Stimulated activated CD8-positive, alpha-beta memory T cell treated with anti-CD3 and anti-CD28 coated beads, Interleukin-4, amount 100 ng/mL, for 48 hours (primary cell): ENCODE measurements around the gene NPBWR2.
"Not testable (repeated sequence)": the region's sequence is repeated elsewhere in the genome, so short reads cannot be mapped to it uniquely, and the experiment has no call there.

Experiments used
- DNase-seq: peaks from one replicate; pipeline ENCODE4 v3.0.0-alpha.2; 2020

The NPBWR2 gene

DNA sequence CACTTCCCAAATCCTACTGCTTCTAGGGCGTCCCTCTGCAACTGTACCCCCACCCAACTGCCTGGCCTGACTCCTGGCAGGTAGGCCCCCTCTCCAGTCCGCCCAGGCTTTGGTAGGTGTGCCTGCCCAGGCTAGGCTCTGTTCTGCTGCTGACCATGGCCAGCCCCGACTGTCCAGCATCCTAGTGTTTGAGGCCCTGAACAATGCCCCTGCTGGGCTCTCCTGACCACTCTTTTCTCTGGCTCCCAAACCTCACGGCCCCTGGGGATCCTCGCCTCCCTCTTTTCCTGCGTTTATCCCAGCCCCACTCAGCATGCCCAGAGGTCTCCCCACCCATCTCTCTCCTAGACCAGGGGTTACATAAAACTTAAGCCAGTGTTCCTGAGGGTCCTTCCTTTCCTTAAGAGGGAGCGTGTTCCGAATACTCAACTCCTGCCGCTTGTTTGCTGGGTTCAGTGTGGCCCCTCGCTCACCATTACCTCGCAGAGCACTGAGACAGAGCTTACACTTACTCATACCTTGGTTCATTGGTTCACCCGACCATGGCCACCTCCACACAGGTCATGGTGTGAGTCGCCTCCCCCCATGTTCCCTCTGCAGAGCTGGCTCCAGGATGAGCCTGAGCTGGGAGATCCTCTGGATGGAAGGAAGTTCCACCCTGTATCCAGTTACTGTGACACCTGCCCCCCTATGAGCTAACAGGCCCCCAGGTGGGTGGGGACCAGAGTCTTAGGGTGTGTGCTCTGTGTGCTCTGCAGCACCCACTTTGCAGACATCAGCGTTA is 35.8 kb upstream of the NPBWR2 start:
- no peak for DNase-seq

DNA sequence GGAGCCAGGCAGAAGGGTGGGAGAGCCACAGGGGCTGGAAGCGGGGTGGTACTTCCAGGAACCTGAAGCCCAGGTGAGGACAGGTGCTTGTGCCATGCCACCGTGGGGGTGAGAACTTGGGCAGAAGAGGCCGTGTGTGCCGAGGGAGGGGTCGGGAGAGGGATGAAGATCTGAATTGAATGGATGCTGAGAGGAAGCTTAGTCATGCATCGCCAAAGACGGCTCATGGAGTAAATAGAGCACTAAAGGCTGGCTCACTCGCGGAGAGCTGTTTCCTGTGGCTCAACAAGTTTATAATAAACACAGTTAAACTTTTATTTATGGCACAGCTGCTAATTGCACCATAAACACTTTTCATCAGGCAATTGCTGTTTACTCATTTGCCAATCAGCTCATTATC is 35.2 kb upstream of the NPBWR2 start:
- no peak for DNase-seq

DNA sequence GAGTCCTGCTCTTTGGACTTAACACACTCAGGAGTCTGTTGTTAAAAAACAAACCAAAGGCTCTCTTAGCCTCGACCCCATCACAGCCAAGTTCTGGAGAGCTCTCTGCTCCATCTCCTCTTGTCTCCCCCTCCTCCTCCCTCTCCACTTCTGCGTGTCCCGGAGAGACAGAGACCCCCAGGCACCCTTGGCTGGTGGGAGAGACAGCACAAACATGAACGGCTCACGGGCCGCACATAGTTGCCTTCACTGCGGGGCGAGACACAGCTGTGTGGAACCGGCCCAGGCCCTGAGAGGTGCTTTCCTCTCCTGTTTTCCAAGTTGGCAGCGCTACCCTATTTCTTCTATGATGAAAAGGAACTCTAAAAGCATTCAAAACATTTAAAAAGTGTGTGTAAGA is 33.6 kb upstream of the NPBWR2 start:
- no peak for DNase-seq

DNA sequence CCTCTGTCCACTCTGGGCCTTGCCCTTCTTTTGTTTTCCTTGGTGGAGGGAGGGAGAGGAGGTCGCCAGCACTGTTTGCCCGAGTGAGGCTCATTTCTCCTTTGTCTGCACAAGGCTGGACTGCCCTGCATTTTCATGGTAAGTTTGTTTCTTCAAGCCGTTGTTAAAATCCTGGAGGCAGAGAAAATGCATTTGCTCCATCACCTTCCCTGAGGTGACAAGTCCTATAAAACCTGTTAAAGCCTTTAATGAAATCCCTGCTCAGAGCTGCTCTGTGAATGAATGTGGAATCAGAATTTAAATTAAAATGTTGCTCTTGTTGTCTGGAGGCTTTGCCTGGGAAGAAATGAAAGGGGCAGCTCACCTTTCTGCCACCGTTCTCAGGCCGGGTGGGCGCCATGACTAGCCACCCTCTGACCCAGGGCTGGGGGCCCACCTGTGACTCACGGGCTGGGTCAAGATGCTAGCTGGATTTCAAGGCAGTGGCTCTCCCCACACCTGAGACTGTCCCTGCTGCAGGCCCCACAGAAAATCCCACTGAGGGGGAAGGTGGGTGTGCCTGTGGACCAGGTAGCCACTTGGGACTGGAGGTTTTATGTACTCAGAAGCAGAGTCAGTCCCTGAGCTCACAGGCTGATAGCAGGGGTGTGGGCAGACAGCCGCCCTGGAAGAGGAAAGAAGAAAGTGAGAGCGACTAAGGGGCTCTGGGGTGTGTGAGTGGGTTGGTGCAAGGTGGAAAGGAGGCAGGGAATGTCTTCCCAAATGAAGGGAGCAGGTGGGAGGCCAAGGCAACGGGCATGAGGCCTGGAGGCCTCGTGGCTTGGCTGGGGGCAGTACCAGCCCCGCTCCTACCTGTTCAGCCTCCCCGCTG is 32.9 kb upstream of the NPBWR2 start:
- DNase-seq = no peak

DNA sequence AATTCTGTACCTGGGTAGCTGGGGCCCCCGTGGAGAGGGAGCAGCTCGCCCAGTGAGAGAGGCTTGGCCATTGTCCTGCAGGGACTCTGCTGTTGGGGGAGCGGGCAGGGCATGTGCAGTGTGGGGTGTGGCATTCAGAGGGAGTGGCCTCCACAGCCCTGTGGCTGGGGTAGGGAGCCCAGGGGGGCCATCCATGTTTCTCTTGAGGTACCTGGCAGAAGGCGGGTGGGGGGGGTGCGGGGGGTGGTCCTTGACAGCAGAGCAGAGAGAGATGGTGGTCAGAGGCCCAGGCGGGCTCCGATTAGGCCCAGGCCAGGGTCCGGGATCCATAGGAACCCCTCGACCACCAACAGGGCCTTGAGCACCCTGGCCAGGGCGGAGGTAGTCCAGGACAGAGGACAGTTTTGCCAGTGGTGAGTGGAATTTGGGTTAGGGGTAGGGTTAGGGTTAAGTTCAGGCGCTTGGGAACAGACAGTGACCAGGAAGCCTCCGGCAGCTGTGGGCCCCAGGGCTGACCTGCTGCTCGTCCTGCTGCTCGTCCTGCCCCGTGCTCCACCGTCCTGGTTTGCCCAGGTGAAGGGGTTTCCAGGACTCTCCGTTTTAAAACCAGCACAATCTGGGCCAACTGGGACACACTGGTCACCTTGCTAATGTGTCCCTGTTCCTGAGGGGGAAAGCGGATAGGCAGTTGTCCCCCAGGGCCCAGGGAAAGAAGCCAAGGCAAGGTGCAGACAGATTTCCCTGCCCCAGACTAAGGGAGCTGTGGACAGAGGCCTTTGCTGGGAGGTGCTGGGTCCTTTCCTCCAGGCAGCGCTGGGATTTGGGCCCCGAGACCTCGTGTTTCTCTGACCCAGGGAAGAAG is 32.1 kb upstream of the NPBWR2 start:
- DNase-seq = no peak

DNA sequence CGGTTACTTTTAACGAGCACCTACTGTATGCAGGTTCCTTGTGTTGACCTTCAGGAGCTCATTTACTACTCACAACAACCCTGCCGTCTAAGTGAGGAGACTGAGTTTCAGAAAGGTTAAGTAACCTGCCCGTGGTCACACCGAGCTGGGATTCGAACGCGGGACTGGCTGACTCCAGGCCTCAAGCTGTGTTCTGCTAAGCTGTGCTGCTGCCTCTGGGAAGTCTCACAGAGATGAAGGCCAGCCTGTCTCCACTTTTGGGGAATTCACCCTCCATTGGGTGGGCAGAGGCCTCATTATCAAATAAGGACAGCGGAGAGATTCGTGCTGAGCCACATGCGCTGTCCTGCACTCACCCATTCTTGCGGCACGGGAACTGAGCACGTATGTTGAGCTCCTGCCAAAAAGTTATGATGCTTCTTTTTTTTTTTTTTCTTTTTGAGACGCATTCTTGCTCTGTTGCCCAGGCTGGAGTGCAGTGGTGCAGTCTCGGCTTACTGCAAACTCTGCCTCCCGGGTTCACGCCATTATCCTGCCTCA is 31.0 kb upstream of the NPBWR2 start:
- no peak for DNase-seq

DNA sequence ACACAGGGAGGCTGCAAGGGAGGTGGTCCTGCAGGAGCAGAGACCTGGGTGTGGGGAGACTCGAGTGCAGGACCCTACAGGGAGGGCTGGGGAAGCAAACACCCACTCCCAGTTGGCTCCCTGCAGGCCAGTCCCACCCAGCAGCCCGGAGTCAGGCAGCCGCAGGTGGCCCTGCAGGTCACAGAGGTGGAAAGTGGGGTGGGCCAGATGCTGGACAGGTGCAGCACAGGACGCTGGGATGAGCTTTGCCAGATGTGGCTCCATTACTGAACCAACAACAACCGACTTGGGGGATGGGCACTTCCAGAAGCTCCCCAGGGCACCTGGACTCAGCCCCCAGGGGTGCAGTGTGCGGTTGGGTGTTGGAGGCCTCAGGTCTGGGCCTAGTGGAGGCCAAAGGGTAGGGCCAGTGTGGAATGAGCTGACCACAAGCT is 30.2 kb upstream of the NPBWR2 start:
- no peak for DNase-seq

DNA sequence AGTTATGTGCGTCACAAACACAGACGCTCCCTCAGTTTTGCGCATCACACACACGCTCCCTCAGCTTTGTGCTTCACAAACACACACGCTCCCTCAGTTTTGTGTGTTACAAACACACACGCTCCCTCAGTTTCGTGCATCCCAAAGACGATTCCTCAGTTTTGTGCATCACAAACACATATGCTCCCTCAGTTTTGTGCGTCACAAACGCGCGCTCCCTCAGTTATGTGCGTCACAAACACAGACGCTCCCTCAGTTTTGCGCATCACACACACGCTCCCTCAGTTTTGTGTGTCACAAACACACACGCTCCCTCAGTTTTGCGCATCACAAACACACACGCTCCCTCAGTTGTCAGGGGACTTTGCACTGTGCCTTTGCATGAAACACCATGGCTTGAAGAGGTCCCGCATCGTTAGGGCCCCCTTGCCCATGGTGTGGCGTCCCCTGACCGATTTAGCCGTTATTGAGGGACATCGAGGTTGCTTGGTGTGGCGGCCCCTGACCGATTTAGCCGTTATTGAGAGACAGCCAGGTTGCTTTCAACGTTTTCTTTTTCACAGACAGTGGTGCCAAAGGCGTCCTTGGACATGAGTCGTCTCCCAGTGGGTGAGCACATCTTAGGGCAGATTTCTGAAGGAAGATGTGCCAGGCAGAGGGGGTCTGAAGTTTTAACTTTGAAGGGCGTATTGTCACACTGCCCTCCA is 28.8 kb upstream of the NPBWR2 start:
- DNase-seq = no peak

DNA sequence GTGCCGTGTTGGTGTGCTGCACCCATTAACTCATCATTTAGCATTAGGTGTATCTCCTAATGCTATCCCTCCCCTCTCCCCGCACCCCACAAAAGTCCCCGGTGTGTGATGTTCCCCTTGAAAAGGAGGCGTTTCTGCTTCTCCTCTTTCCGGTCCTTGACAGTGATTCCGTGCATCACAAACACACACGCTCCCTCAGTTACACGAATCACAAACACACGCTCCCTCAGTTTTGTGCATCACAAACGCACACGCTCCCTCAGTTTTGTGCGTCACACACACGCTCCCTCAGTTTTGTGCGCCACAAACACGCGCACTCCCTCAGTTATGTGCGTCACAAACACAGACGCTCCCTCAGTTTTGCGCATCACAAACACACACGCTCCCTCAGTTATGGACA is 27.4 kb upstream of the NPBWR2 start:
- DNase-seq = not testable (repeated sequence)

DNA sequence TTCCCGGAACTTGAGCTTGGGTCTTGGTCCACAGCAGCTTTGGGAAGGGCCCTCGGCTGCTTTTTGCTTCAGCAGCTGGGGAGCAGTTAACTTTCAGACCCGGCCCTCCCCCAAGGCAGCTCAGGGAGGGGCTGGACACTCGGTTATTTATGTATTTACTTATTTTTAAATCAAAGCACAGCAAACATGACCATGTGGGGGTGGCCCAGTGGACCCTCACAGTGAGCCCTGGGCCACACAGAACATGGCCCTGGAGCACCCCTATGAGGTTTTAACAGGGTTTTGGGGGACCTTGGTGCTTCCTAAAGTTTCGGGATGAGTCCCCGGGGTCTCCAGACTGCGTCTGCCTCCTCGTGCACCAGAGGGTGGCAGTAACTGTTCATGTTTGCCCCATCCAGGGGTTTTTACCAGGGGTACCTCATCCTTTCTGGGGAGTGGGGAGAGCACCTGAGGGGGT is 26.6 kb upstream of the NPBWR2 start:
- no peak for DNase-seq

DNA sequence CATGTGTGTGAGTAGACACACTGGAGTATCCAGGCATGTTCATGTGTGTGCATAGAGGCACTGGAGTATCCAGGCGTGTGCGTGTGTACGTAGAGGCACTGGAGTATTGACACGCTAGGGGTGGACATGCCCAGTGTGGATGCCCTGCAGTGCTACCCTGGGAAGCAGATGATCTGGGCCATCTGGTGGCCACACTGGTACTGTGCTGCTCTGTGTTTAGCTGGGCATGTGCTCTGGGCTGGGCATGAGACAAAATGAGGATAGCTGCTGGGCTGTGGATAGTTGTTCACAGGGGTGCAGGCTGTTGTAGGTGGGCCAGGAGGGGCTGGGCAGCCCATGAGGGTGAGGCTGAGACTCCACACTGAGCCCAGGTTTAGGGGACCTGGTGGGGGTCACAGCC is 24.0 kb upstream of the NPBWR2 start:
- no peak for DNase-seq

DNA sequence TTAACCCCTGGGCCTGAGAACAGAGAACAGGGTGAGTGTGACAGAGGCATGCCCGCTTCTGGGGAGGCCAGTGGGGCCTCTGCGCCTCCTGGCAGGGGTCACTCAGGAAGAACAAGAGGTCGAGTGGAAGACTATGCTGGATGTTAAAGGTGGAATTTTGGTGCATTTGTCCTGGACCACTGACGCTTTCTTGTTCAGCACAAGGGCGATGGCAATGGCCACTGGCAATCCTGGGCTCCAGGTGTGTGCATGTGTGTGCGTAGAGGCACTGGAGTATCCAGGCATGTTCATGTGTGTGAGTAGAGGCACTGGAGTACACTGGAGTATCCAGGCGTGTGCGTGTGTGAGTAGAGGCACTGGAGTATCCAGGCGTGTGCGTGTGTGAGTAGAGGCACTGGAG is 23.5 kb upstream of the NPBWR2 start:
- DNase-seq = no peak

DNA sequence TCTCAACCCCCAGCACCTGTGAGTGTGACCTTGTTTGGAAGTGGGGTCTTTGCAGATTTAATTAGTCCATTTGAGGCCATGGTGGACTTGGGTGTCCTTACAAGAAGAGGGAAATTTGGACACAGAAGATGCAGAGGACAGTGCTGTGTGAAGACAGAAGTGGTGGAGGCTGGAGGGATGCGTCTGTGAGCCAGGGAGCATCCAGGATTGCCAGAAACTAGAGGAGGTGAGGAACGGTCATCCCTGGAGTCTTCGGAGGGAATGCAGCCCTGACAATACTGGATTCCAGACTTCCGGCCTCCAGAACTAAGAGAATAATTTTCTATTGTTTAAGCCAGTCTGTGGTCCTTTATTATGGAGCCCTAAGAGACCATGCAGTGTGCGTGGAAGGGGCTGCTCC is 22.9 kb upstream of the NPBWR2 start:
- no peak for DNase-seq

DNA sequence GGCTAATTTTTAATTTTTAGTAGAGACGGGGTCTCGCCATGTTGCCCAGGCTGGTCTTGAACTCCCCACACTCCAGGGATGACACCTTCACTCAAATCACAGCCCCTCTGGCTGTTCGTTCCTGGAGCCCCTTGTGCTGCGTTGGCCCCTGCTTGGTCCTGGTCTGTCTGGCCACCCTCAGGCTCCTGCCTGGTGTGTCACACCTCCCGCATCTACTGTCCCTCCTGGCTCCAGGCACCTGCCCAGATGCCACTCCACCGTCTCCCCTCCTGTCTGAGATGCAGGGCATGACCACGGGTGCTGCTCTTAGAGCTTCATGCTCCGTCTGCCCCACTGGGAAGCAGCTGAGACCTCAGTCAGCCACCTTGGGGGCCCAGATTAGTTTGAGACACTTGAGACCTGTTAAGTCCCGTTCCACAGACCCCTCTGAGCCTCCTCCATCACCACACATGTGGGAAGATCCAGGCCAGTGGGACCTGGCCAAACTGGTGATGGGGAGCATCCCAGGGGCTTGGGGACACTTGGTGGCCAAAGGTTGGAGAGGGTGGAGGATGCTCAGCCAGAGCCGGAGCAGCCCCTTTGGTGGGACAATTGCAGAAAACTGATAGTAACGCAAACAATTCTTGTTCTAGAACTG is 21.9 kb upstream of the NPBWR2 start:
- DNase-seq = no peak

DNA sequence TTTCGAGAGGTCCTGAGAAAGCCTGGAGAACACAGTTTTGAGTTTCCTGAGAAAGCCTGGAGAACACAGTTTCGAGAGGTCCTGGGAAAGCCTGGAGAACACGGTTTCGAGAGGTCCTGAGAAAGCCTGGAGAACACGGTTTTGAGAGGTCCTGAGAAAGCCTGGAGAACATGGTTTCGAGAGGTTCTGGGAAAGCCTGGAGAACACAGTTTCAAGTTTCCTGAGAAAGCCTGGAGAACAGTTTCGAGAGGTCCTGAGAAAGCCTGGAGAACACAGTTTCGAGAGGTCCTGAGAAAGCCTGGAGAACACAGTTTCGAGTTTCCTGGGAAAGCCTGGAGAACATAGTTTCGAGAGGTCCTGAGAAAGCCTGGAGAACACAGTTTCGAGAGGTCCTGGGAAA is 16.2 kb upstream of the NPBWR2 start:
- not testable (repeated sequence) for DNase-seq

DNA sequence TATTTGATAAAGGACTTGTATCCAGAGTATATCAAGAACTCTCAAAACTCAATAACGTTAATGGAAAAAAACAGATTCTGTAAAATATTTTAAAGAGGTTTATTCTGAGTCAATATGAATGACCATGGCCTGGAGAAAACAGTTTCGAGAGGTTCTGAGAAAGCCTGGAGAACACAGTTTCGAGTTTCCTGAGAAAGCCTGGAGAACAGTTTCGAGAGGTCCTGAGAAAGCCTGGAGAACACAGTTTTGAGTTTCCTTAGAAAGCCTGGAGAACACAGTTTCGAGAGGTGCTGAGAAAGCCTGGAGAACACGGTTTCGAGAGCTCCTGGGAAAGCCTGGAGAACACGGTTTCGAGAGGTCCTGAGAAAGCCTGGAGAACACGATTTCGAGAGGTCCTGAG is 15.6 kb upstream of the NPBWR2 start:
- not testable (repeated sequence) for DNase-seq

DNA sequence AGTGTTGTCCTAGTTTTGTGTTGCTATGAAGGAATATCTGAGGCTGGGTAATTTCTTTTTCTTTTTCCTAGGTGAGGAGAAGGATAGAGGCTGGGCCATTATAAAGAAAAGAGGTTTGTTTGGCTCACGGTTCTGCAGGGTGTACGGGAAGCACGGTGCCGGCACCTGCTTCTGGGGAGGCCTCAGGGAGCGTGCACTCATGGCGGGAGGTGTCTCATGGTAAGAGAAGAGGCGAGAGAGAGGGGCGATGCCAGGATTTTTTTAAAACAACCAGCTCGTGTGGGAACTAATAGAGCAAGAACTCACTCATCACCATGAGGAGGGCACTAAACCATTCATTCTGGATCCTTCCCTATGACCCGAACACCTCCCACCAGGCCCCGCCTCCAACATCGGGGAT is 14.2 kb upstream of the NPBWR2 start:
- DNase-seq = no peak

DNA sequence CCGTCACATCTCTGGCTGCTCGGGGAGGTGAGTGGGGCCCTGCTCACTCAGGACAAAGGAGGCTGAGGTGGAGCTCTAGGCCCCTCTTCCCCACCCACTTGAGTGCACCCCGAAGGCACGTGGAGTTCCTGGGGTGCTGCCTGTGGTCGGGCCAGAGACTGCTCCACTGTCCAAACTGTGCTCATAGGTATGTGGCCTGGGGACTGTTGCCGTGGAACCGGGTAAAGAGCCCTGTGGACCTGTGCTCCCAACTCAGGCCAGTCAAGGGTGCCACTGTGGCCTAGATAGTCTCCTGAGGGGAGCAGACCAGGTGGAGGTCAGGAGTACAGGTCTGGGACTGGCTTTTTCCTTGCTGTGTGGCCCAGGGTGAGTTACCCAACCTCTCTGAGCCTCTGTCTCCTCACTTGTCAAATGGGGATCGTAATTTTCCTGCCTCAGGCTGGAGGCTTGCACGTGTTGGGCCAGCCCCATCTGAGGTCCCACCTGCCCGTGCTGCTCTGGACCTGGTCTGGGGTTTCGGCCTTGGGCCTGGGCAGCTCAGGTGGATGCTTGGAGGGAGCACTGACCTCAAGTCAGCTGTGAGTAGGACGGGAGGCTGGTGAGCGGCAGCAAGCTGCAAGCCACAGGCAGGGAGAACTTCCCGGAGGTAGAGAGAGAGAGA is 12.4 kb upstream of the NPBWR2 start:
- DNase-seq = no peak

DNA sequence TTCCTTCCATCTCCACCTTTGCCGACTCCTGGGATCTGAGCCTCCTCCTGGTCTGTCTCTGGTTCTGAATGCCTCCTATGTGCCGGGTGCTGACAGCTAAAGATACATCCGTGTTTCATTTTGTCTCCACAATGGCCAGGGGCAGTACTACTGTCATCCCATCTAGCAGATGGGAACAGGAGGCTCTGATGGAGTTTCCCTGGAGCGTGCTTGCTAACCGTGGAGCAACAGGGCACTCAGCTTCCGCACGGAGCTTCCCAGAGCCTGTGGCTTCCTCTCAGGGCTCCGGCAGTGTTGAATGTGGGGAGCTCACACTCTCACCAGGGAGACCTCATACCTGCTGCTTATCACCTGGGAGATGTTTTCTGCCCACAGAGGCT is 11.9 kb upstream of the NPBWR2 start:
- DNase-seq = no peak

DNA sequence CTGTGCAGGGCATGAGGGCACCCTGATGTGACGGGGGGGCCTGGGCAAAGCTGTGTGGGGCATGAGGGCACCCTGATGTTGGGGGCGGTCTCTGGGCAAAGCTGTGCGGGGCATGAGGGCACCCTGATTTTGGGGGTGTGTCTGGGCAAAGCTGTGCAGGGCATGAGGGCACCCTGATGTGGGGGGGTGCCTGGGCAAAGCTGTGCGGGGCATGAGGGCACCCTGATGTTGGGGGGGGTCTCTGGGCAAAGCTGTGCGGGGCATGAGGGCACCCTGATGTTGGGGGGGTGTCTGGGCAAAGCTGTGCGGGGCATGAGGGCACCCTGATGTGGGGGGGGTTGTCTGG is 10.0 kb upstream of the NPBWR2 start:
- not testable (repeated sequence) for DNase-seq
